MM.1S (cell line): Measurements from ENCODE around the gene EPHA2.

Source experiments
- CTCF ChIP-seq: fragments of 300-600 bp; sonication (generic); IDR thresholded peaks from 2 replicates; pipeline ENCODE4 v1.5.1; 2016; ENCODE audit warnings: antibody characterized with exemption, low read length, mixed read lengths
- EZH2 ChIP-seq: fragments of 300-600 bp; sonication (generic); optimal IDR thresholded peaks from 2 replicates; pipeline ENCODE3; 2017; ENCODE audit warnings: low read depth, mild to moderate bottlenecking, antibody characterized with exemption, low read length, mixed read lengths
- EZH2phosphoT487 ChIP-seq: fragments of 300-600 bp; sonication (generic); IDR thresholded peaks from 2 replicates; pipeline ENCODE4 v1.6.1; 2018; ENCODE audit warnings: antibody characterized with exemption, low read length

- TF ChIP-seq CTCF, result no peak
- no peak for TF ChIP-seq EZH2
- TF ChIP-seq EZH2phosphoT487, result no peak
Observed at GRCh38 chr1:16147156-16147926, 8.5 kb downstream of the EPHA2 start.
